ENCODE measurements around the gene GFOD2.

The GFOD2 gene

DNA sequence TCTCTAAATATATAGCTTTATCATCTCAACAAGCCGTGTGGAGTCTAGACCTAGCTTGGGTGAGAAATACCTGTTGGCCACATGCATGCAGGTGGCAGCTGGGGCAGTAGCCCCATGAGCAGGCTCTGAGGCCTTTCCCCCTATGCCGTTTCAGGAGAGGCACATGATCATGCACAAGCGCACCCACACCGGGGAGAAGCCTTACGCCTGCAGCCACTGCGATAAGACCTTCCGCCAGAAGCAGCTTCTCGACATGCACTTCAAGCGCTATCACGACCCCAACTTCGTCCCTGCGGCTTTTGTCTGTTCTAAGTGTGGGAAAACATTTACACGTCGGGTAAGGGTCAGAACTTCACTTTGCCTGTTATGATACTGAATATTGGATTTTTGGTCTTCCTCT, 90.9 kb downstream of the GFOD2 start:
- no peak for DNase-seq
